ENCODE results near the gene BTBD16.

The BTBD16 gene

GRCh38 chr10:122237331-122237990 lies 33.6 kb upstream of the BTBD16 start:
- DNase-seq (ENCODE audit: insufficient read length) (no peak), FAIRE-seq (no peak)
- no peak for TF ChIP-seq TAF1 (IDR thresholded peaks at IDR 0.05; ENCODE audit: borderline replicate concordance, low read depth, low read length)
- TF ChIP-seq POLR2AphosphoS5 (IDR thresholded peaks at IDR 0.05; ENCODE audit: low read depth, low read length): no peak
- TF ChIP-seq POLR2A (IDR thresholded peaks at IDR 0.05; ENCODE audit: low read depth, low read length): no peak

- DNase-seq (ENCODE audit: insufficient read length) (no peak), FAIRE-seq (no peak)
Measured at GRCh38 chr10:122239578-122240257, 31.4 kb upstream of the BTBD16 start.

GRCh38 chr10:122240401-122240800 lies 30.7 kb upstream of the BTBD16 start:
- FAIRE-seq (no peak), DNase-seq (ENCODE audit: insufficient read length) (no peak)
- TF ChIP-seq POLR2AphosphoS5 (IDR thresholded peaks at IDR 0.05; ENCODE audit: low read depth, low read length) (no peak), POLR2A (IDR thresholded peaks at IDR 0.05; ENCODE audit: low read depth, low read length) (no peak), TAF1 (IDR thresholded peaks at IDR 0.05; ENCODE audit: borderline replicate concordance, low read depth, low read length) (no peak)

More at GRCh38 chr10:122239578-122240257, 31.4 kb upstream of the BTBD16 start:
- TF ChIP-seq TAF1 (IDR thresholded peaks at IDR 0.05; ENCODE audit: borderline replicate concordance, low read depth, low read length) (no peak), POLR2A (IDR thresholded peaks at IDR 0.05; ENCODE audit: low read depth, low read length) (no peak), POLR2AphosphoS5 (IDR thresholded peaks at IDR 0.05; ENCODE audit: low read depth, low read length) (no peak)

GRCh38 chr10:122241836-122242235 lies 29.3 kb upstream of the BTBD16 start:
- no peak for TF ChIP-seq POLR2AphosphoS5 (IDR thresholded peaks at IDR 0.05; ENCODE audit: low read depth, low read length)
- TF ChIP-seq TAF1 (IDR thresholded peaks at IDR 0.05; ENCODE audit: borderline replicate concordance, low read depth, low read length): no peak
- no peak for TF ChIP-seq POLR2A (IDR thresholded peaks at IDR 0.05; ENCODE audit: low read depth, low read length)
- FAIRE-seq: no peak
- no peak for DNase-seq (ENCODE audit: insufficient read length)

DNA sequence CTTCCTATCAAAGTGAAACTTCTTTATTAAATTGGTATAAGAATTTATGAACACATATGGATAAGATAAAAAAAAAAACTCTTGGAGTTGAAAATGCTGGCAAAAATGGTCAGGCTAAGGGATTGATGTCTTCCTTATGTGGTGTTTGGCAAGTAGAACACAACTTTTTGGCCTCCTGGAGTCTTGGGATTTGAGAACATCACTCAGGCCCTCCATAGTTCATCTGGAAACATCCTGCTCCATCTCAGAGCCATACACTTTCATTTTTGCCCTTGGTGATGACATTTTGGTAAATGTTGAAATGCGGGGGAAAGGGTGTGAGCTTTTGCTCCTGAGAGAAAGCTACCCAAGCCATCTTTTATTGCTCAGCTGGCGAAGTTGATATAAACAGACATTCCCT lies 27.5 kb upstream of the BTBD16 start:
- no peak for DNase-seq (ENCODE audit: insufficient read length)
- no peak for TF ChIP-seq POLR2A (IDR thresholded peaks at IDR 0.05; ENCODE audit: low read depth, low read length)
- no peak for TF ChIP-seq POLR2AphosphoS5 (IDR thresholded peaks at IDR 0.05; ENCODE audit: low read depth, low read length)
- no peak for TF ChIP-seq TAF1 (IDR thresholded peaks at IDR 0.05; ENCODE audit: borderline replicate concordance, low read depth, low read length)
- FAIRE-seq: no peak

DNA sequence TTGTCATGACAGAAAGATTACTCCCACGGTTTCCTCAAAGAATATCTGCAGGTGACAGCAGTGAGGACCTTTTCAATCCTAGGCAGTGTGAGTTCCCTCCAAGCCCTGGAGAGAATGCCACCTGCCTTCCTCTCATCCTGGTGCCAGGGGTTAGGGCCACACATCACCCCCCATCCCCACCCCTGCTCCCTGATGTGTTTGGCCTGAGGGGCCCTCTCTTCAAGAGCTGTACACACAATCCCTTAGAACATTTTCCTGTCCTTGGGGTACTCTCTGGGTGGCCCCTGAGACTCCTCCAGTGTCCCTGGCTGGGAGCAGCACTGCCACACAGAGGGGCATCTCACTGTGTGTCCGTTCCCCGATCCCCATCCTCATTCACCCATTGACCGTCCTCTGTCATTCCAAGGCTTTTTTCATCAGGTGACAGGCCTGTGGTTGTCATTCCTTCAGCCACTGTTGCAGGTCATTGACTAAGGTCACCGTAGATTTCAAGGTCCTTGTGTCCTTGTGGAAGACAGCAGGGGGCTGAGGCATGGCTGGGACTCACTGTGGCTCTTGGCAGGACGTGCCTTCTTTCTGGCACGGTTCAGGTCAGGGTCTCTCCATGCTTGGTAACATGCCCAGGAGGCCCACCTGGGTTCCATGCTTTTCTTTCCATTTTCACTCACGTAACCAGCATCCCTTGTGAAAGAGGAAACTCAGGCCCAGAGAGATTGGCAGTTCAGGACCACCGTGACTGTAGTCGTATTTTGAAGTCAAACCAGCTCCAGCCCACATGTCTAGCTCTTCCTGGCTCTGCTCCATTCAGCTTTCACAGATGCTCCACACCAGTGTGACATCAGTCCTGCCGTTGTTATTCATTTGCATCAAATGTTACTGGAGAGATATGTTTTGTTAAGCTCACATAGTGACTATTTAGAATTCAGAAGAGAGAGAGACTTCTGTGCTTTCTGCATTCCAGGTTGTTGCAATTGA lies 26.8 kb upstream of the BTBD16 start:
- no peak for TF ChIP-seq POLR2A (IDR thresholded peaks at IDR 0.05; ENCODE audit: low read depth, low read length)
- no peak for TF ChIP-seq TAF1 (IDR thresholded peaks at IDR 0.05; ENCODE audit: borderline replicate concordance, low read depth, low read length)
- TF ChIP-seq POLR2AphosphoS5 (IDR thresholded peaks at IDR 0.05; ENCODE audit: low read depth, low read length): no peak
- FAIRE-seq (no peak), DNase-seq (ENCODE audit: insufficient read length) (no peak)

DNA sequence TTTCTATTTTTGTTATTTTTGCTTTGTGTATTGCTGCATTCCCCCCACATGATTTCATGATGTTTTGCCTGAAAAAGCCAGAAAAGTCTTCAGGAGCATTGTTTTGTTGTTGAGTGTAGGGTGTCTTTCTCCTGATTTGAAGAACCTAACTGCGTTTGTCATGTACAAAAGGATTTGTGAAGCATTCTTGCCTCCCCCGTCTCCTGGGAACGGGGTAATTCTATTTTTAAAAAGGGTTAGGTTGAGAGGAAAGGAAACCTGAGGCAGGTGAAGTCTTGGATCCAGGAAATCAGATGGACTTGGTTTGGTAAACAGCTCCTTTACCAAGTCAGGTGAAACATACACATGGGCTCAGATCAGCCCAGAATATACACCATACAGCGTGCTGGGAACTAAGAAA lies 26.0 kb upstream of the BTBD16 start:
- TF ChIP-seq POLR2A (IDR thresholded peaks at IDR 0.05; ENCODE audit: low read depth, low read length) (no peak), TAF1 (IDR thresholded peaks at IDR 0.05; ENCODE audit: borderline replicate concordance, low read depth, low read length) (no peak), POLR2AphosphoS5 (IDR thresholded peaks at IDR 0.05; ENCODE audit: low read depth, low read length) (no peak)
- DNase-seq (ENCODE audit: insufficient read length) (no peak), FAIRE-seq (no peak)

- no peak for FAIRE-seq
- TF ChIP-seq POLR2A (IDR thresholded peaks at IDR 0.05; ENCODE audit: low read depth, low read length): no peak
- no peak for TF ChIP-seq POLR2AphosphoS5 (IDR thresholded peaks at IDR 0.05; ENCODE audit: low read depth, low read length)
- TF ChIP-seq TAF1 (IDR thresholded peaks at IDR 0.05; ENCODE audit: borderline replicate concordance, low read depth, low read length): no peak
- no peak for DNase-seq (ENCODE audit: insufficient read length)
Measured at GRCh38 chr10:122245897-122246296, 25.2 kb upstream of the BTBD16 start.

- no peak for TF ChIP-seq POLR2A (IDR thresholded peaks at IDR 0.05; ENCODE audit: low read depth, low read length)
- TF ChIP-seq TAF1 (IDR thresholded peaks at IDR 0.05; ENCODE audit: borderline replicate concordance, low read depth, low read length): no peak
- no peak for TF ChIP-seq POLR2AphosphoS5 (IDR thresholded peaks at IDR 0.05; ENCODE audit: low read depth, low read length)
- no peak for FAIRE-seq
Measured at GRCh38 chr10:122246830-122247520, 24.1 kb upstream of the BTBD16 start.

DNA sequence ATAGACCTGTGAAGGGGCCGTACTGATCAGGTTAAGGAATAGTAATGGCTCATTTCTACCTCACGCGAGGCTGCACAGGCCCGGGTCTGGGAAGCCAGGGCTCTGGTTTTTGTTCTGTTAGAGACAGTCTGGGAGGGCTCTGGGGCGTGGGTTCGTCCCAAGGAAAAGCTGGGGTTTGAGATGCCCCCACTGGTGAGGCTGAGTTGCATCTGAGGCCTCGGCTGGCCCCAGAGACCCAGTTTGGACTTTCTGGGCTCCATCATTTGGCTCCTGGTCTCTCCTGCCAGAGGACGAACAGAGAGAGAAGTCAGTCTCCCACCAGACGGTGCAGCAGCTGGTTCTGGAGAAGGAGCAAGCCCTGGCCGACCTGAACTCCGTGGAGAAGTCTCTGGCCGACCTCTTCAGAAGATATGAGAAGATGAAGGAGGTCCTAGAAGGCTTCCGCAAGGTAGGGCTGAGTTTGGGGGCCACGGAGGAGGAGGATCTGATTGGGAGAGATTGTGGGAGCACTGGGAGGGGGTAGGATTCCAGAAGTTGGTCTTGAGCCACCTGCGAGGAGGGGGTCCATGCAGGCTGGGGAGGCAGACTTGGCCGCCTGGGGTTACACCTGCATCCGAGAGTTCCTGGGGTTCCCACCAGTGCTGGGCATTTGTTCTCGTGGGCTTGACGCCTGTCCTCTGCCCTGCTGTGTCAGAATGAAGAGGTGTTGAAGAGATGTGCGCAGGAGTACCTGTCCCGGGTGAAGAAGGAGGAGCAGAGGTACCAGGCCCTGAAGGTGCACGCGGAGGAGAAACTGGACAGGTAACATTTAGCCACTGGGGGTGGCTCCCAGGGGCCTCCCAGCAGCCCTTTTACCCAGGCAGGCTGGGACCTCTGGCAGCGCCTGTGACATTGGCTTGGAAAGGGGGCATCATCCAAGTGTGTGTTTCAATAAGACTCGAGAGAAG lies 22.5 kb upstream of the BTBD16 start:
- DNase-seq (ENCODE audit: insufficient read length): no peak
- TF ChIP-seq TAF1 (IDR thresholded peaks at IDR 0.05; ENCODE audit: borderline replicate concordance, low read depth, low read length) (no peak), POLR2A (IDR thresholded peaks at IDR 0.05; ENCODE audit: low read depth, low read length) (no peak), POLR2AphosphoS5 (IDR thresholded peaks at IDR 0.05; ENCODE audit: low read depth, low read length) (no peak)
- FAIRE-seq: no peak

More at GRCh38 chr10:122246830-122247520, 24.1 kb upstream of the BTBD16 start:
- no peak for DNase-seq (ENCODE audit: insufficient read length)

Data from GM12892 (cell line).